DOHH2 (cell line): Measurements from ENCODE around the gene TOM1.
A peak's percentile ranks its signal among the peaks of the same experiment; 100 is the strongest.

Experiments used
- H3F3A ChIP-seq: fragments of 200-600 bp; sonication (generic), shearing (Covaris generic); 2 replicates; pipeline ENCODE4 v1.6.0; 2016; ENCODE audit warnings: antibody characterized with exemption, mild to moderate bottlenecking; ENCODE audit not compliant: control insufficient read depth, insufficient read depth
- H3K27ac ChIP-seq: fragments of 200-600 bp; sonication (generic); 2 replicates; pipeline ENCODE4 v1.5.1; 2014; ENCODE audit warnings: low read depth, mild to moderate bottlenecking, low read length, moderate library complexity
- H3K27me3 ChIP-seq: fragments of 200-600 bp; sonication (generic); 2 replicates; pipeline ENCODE4 v1.6.1; 2014; ENCODE audit warnings: mild to moderate bottlenecking, low read length, mixed read lengths; ENCODE audit not compliant: control insufficient read depth
- H3K36me3 ChIP-seq: fragments of 200-600 bp; sonication (generic); 2 replicates; pipeline ENCODE4 v1.6.1; 2014; ENCODE audit warnings: mild to moderate bottlenecking, low read length, moderate library complexity, mixed read lengths; ENCODE audit not compliant: control insufficient read depth
- H3K4me1 ChIP-seq: fragments of 200-600 bp; sonication (generic); 2 replicates; pipeline ENCODE4 v1.6.1; 2014; ENCODE audit warnings: mild to moderate bottlenecking, low read length, mixed read lengths; ENCODE audit not compliant: control insufficient read depth
- H3K4me2 ChIP-seq: fragments of 200-600 bp; sonication (generic); 2 replicates; pipeline ENCODE4 v1.6.0; 2014; ENCODE audit warnings: mild to moderate bottlenecking, low read length, moderate library complexity
- H3K4me3 ChIP-seq: fragments of 200-600 bp; sonication (generic); 2 replicates; pipeline ENCODE4 v1.5.1; 2014; ENCODE audit warnings: mild to moderate bottlenecking, low read length, mixed read lengths
- H3K79me2 ChIP-seq: fragments of 200-600 bp; sonication (generic); 2 replicates; pipeline ENCODE4 v1.6.1; 2014; ENCODE audit warnings: mild to moderate bottlenecking, low read length, mixed read lengths; ENCODE audit not compliant: control insufficient read depth
- H3K9me2 ChIP-seq: fragments of 200-600 bp; sonication (generic); replicated peaks from 2 replicates; pipeline ENCODE4 v1.6.1; 2014; ENCODE audit warnings: mild to moderate bottlenecking, low read length, mixed read lengths; ENCODE audit not compliant: control insufficient read depth
- H3K9me3 ChIP-seq: fragments of 200-600 bp; sonication (generic); 2 replicates; pipeline ENCODE4 v1.6.1; 2014; ENCODE audit warnings: antibody characterized with exemption, low read length, mixed read lengths; ENCODE audit not compliant: control insufficient read depth, insufficient read depth
- H4K20me1 ChIP-seq: fragments of 200-600 bp; sonication (generic); 2 replicates; pipeline ENCODE4 v1.6.0; 2014; ENCODE audit warnings: low read depth, mild to moderate bottlenecking, antibody characterized with exemption, low read length, moderate library complexity; ENCODE audit not compliant: control insufficient read depth, insufficient read depth
- CTCF ChIP-seq: fragments of 200-600 bp; sonication (generic); IDR thresholded peaks from one replicate; pipeline ENCODE4 v1.5.1; 2014; ENCODE audit warnings: antibody characterized with exemption, mild to moderate bottlenecking, low read depth, low read length; ENCODE audit not compliant: poor library complexity, severe bottlenecking
- EZH2phosphoT487 ChIP-seq: fragments of 200-600 bp; sonication (generic); IDR thresholded peaks from 2 replicates; pipeline ENCODE4 v1.6.1; 2017; ENCODE audit warnings: borderline replicate concordance, mild to moderate bottlenecking, antibody characterized with exemption, low read length, moderate library complexity, mixed read lengths

Gene TOM1

GRCh38 chr22:35335936-35336781 is 36.5 kb downstream of the TOM1 start:
- H4K20me1 ChIP-seq: no peaks in the 10 kb centered on the region
- H3K27ac ChIP-seq: no peak overlapping the region
- no peak overlapping the region for H3K4me3 ChIP-seq
- peaks cover under 1% of the 10 kb centered on the region for H3K4me1 ChIP-seq
- no peaks in the 10 kb centered on the region for H3K9me2 ChIP-seq
- no peak for TF ChIP-seq CTCF
- no peak for TF ChIP-seq EZH2phosphoT487
- H3F3A ChIP-seq: no peaks in the 10 kb centered on the region
- H3K79me2 ChIP-seq: no peaks in the 10 kb centered on the region
- H3K27me3 ChIP-seq: no peaks in the 10 kb centered on the region
- no peak overlapping the region for H3K4me2 ChIP-seq
- no peaks in the 10 kb centered on the region for H3K9me3 ChIP-seq
- no peaks in the 10 kb centered on the region for H3K36me3 ChIP-seq

GRCh38 chr22:35337932-35338331 is 38.2 kb downstream of the TOM1 start:
- H4K20me1 ChIP-seq: no peaks in the 10 kb centered on the region
- H3K4me2 ChIP-seq: no peak overlapping the region
- no peaks in the 10 kb centered on the region for H3K79me2 ChIP-seq
- no peaks in the 10 kb centered on the region for H3K9me2 ChIP-seq
- H3K4me3 ChIP-seq: no peak overlapping the region
- no peaks in the 10 kb centered on the region for H3K36me3 ChIP-seq
- H3K27me3 ChIP-seq: no peaks in the 10 kb centered on the region
- H3K4me1 ChIP-seq: peaks cover 11% of the 10 kb centered on the region
- H3K9me3 ChIP-seq: peaks cover under 1% of the 10 kb centered on the region; the same call in 1 of the 2 replicates
- no peak overlapping the region for H3K27ac ChIP-seq
- no peak for TF ChIP-seq EZH2phosphoT487
- peak; percentile 51 for TF ChIP-seq CTCF
- 0 out of 2 replicates have a peak, but pooled peaks cover 3% of the 10 kb centered on the region for H3F3A ChIP-seq

GRCh38 chr22:35341090-35341874 is 41.6 kb downstream of the TOM1 start:
- H3K4me3 ChIP-seq: no peak overlapping the region
- no peaks in the 10 kb centered on the region for H3K9me2 ChIP-seq
- H3K4me1 ChIP-seq: peaks cover 11% of the 10 kb centered on the region
- H3K36me3 ChIP-seq: peaks cover 5% of the 10 kb centered on the region; the same call in 1 of the 2 replicates
- H3K4me2 ChIP-seq: 0 out of 2 replicates have a peak overlapping the region, but pooled peaks have one; percentile 8
- H3K27me3 ChIP-seq: no peaks in the 10 kb centered on the region
- peaks cover 10% of the 10 kb centered on the region; the same call in 1 of the 2 replicates for H3K9me3 ChIP-seq
- H3K79me2 ChIP-seq: no peaks in the 10 kb centered on the region
- H3F3A ChIP-seq: 0 out of 2 replicates have a peak, but pooled peaks cover 3% of the 10 kb centered on the region
- no peak overlapping the region for H3K27ac ChIP-seq
- TF ChIP-seq EZH2phosphoT487 (no peak), CTCF (no peak)
- no peaks in the 10 kb centered on the region for H4K20me1 ChIP-seq
